Stimulated activated CD8-positive, alpha-beta memory T cell treated with anti-CD3 and anti-CD28 coated beads, Interleukin-4, amount 100 ng/mL, for 24 hours (primary cell): ENCODE data around the gene RADX.
"Not testable (repeated sequence)": the region's sequence is repeated elsewhere in the genome, so short reads cannot be mapped to it uniquely, and the experiment has no call there.

ENCODE experiments used
- DNase-seq: peaks from one replicate; pipeline ENCODE4 v3.0.0-alpha.2; 2020; ENCODE audit warnings: low read depth

RADX gene

GRCh38 chrX:106611679-106612392 is at the start of gene RADX:
Gene RADX (plus strand): TSS chrX:106611978. CDS start chrX:106612081, 103 bp downstream.
- peak; percentile 72 for DNase-seq

- DNase-seq, result no peak
Measured at GRCh38 chrX:106564986-106565385, 46.8 kb upstream of the RADX start.

- no peak for DNase-seq
Measured at GRCh38 chrX:106566362-106566761, 45.4 kb upstream of the RADX start.

GRCh38 chrX:106581856-106582255 is 29.9 kb upstream of the RADX start:
- DNase-seq, result no peak

- no peak for DNase-seq
Measured at GRCh38 chrX:106585478-106585877, 26.3 kb upstream of the RADX start.

GRCh38 chrX:106588801-106589200 is 23.0 kb upstream of the RADX start:
- no peak for DNase-seq

GRCh38 chrX:106599411-106599810 is 12.4 kb upstream of the RADX start:
- no peak for DNase-seq

GRCh38 chrX:106606571-106606970 is 5.2 kb upstream of the RADX start:
- no peak for DNase-seq

- DNase-seq, result no peak
Measured at GRCh38 chrX:106608016-106608415, 3.8 kb upstream of the RADX start.

GRCh38 chrX:106611317-106611678 is 480 bp upstream of the RADX start:
- DNase-seq, result no peak

GRCh38 chrX:106612393-106612763 is 600 bp downstream of the RADX start:
- DNase-seq, result no peak

GRCh38 chrX:106613277-106613676 is 1.5 kb downstream of the RADX start:
- no peak for DNase-seq

GRCh38 chrX:106615041-106615440 is 3.3 kb downstream of the RADX start:
- DNase-seq, result no peak

- no peak for DNase-seq
Measured at GRCh38 chrX:106619797-106620196, 8.0 kb downstream of the RADX start.

- DNase-seq, result no peak
Measured at GRCh38 chrX:106621836-106622235, 10.1 kb downstream of the RADX start.

- no peak for DNase-seq
Measured at GRCh38 chrX:106626789-106627188, 15.0 kb downstream of the RADX start.

- DNase-seq, result no peak
Measured at GRCh38 chrX:106631615-106632014, 19.8 kb downstream of the RADX start.

- DNase-seq, result no peak
Measured at GRCh38 chrX:106649523-106650428, 38.0 kb downstream of the RADX start.

GRCh38 chrX:106653625-106654024 is 41.8 kb downstream of the RADX start:
- not testable (repeated sequence) for DNase-seq

- no peak for DNase-seq
Measured at GRCh38 chrX:106670631-106671030, 58.9 kb downstream of the RADX start.

GRCh38 chrX:106672527-106672926 is 60.7 kb downstream of the RADX start:
- DNase-seq, result no peak

GRCh38 chrX:106680716-106681115 is 68.9 kb downstream of the RADX start:
- no peak for DNase-seq

- no peak for DNase-seq
Measured at GRCh38 chrX:106684207-106684606, 72.4 kb downstream of the RADX start.
